HCT116 (cell line): Measurements from ENCODE around the gene SMARCD1. TPM values are rescaled to one million over a fixed set of nuclear protein-coding genes. Genes with fewer than 3 reads are reported as not detected.

ENCODE experiments used
- ATAC-seq: fragments of 200-7000 bp; cut with Tn5 transposase; 2 replicates; pipeline ENCODE4 v1.9.1; 2020; ENCODE audit warnings: mild to moderate bottlenecking, moderate library complexity
- BruUV-seq: library from RNA; stranded (reverse); fragments of 400-500 nt; replicated peaks from 2 replicates; lab custom pipeline; 2021; lab: Mats Ljungman, UMichigan
- CTCF ChIA-PET: fragments of 300-600 bp; sonication (Branson Sonifier 250); formaldehyde crosslinking; loops from one replicate; lab custom pipeline; 2021; ENCODE audit warnings: antibody characterized with exemption; lab: Charles Lee
- POLR2A ChIA-PET: fragments of 300-600, 350-600 bp; sonication (Branson Sonifier 250); formaldehyde crosslinking; loops from one replicate; lab custom pipeline; 2021; ENCODE audit warnings: antibody characterized with exemption; lab: Charles Lee
- RAD21 ChIA-PET, 2 experiments: fragments of 300-600 bp; sonication (Branson Sonifier 250); formaldehyde crosslinking; loops; one replicate each; lab custom pipeline; 2023; ENCODE audit warnings: low total read pairs in 2 of 2; ENCODE audit not compliant: uncharacterized antibody in 2 of 2, unreplicated experiment in 2 of 2, low non-redundant PET in 1 of 2; lab: Charles Lee
- DNase-seq: peaks from one replicate; pipeline ENCODE4 v3.0.0-alpha.2; 2010; ENCODE audit warnings: low read depth, low spot score
- H2AFZ ChIP-seq: fragments of 200-600 bp; shearing (Covaris generic), sonication (generic); 2 replicates; pipeline ENCODE4 v1.6.1; 2017; ENCODE audit warnings: low read depth, mixed run types, mixed read lengths, antibody characterized with exemption, low read length; ENCODE audit not compliant: poor library complexity, severe bottlenecking
- H3K27ac ChIP-seq: 2 replicates; pipeline ENCODE4 v1.5.1; 2012; ENCODE audit warnings: low read depth, low read length
- H3K27me3 ChIP-seq: fragments of 200-600 bp; sonication (generic); 2 replicates; pipeline ENCODE4 v1.6.1; 2016; ENCODE audit warnings: mixed run types, low read length, mixed read lengths; ENCODE audit not compliant: insufficient read depth
- H3K36me3 ChIP-seq, 2 experiments: fragments of 200-500 bp in 1 of 2; fragments of 200-600 bp in 1 of 2; sonication (Bioruptor generic) in 1 of 2; sonication (generic) in 1 of 2; 2 replicates each; pipeline versions ENCODE4 v1.5.1 to v1.6.1; 2014 to 2016; ENCODE audit warnings: low read length in 2 of 2, inconsistent platforms in 1 of 2, mixed read lengths in 1 of 2, mixed run types in 1 of 2; ENCODE audit not compliant: insufficient read depth in 2 of 2, control insufficient read depth in 1 of 2
- H3K4me1 ChIP-seq, 2 experiments: fragments of 200-600 bp in 1 of 2; sonication (generic) in 1 of 2; 2 replicates each; pipeline versions ENCODE4 v1.5.1 to v1.6.1; 2012 to 2017; ENCODE audit warnings: low read length in 2 of 2, inconsistent platforms in 1 of 2, mild to moderate bottlenecking in 1 of 2, mixed read lengths in 1 of 2, mixed run types in 1 of 2, moderate library complexity in 1 of 2; ENCODE audit not compliant: insufficient read depth in 2 of 2, control insufficient read depth in 1 of 2
- H3K4me2 ChIP-seq: fragments of 200-600 bp; sonication (generic); 2 replicates; pipeline ENCODE4 v1.6.1; 2017; ENCODE audit warnings: mixed run types, low read length, mixed read lengths
- H3K4me3 ChIP-seq, 2 experiments: fragments of 200-600 bp in 1 of 2; sonication (generic) in 1 of 2; replicated peaks in 1 of 2; 2 replicates each; pipeline ENCODE4 v1.5.1; 2011 to 2016; ENCODE audit warnings: low read length in 2 of 2, control low read depth in 1 of 2, low read depth in 1 of 2, mild to moderate bottlenecking in 1 of 2, mixed read lengths in 1 of 2, mixed run types in 1 of 2
- H3K79me2 ChIP-seq: fragments of 200-600 bp; sonication (generic); 2 replicates; pipeline ENCODE4 v1.6.1; 2017; ENCODE audit warnings: mild to moderate bottlenecking, mixed run types, low read length, moderate library complexity, mixed read lengths; ENCODE audit not compliant: insufficient read depth
- H3K9ac ChIP-seq: fragments of 200-600 bp; sonication (generic); 2 replicates; pipeline ENCODE4 v1.6.1; 2016; ENCODE audit warnings: low read length, mixed read lengths
- H3K9me2 ChIP-seq: fragments of 200-600 bp; sonication (generic), shearing (Covaris generic); 2 replicates; pipeline ENCODE4 v1.6.1; 2017; ENCODE audit warnings: mixed run types, mild to moderate bottlenecking, moderate library complexity; ENCODE audit not compliant: insufficient read depth
- H3K9me3 ChIP-seq, 2 experiments: fragments of 200-500 bp in 1 of 2; fragments of 200-600 bp in 1 of 2; sonication (Bioruptor generic) in 1 of 2; sonication (generic) in 1 of 2; 2 replicates each; pipeline ENCODE4 v1.6.1; 2014 to 2017; ENCODE audit warnings: low read length in 2 of 2, mixed read lengths in 2 of 2, inconsistent platforms in 1 of 2, low read depth in 1 of 2, mild to moderate bottlenecking in 1 of 2, mixed run types in 1 of 2, moderate library complexity in 1 of 2; ENCODE audit not compliant: control insufficient read depth in 1 of 2, insufficient read depth in 1 of 2
- H4K20me1 ChIP-seq: fragments of 200-600 bp; sonication (generic), shearing (Covaris generic); 2 replicates; pipeline ENCODE4 v1.6.1; 2017; ENCODE audit warnings: mixed run types, mild to moderate bottlenecking, moderate library complexity; ENCODE audit not compliant: insufficient read depth
- CEBPB ChIP-seq: IDR thresholded peaks from 2 replicates; pipeline ENCODE4 v1.6.1; 2012; ENCODE audit warnings: low read depth
- EGR1 ChIP-seq: IDR thresholded peaks from 2 replicates; pipeline ENCODE4 v1.6.1; 2012; ENCODE audit warnings: low read depth
- ELF1 ChIP-seq: IDR thresholded peaks from 2 replicates; pipeline ENCODE4 v1.6.1; 2012; ENCODE audit warnings: low read depth, borderline replicate concordance
- POLR2AphosphoS5 ChIP-seq: IDR thresholded peaks from 2 replicates; pipeline ENCODE4 v1.6.1; 2011; ENCODE audit warnings: mild to moderate bottlenecking, low read depth, low read length, moderate library complexity
- RAD21 ChIP-seq: IDR thresholded peaks from 2 replicates; pipeline ENCODE4 v1.6.1; 2012; ENCODE audit warnings: low read depth, mild to moderate bottlenecking
- SIN3A ChIP-seq: IDR thresholded peaks from 2 replicates; pipeline ENCODE4 v1.6.1; 2012; ENCODE audit warnings: low read depth
- TCF7L2 ChIP-seq: IDR thresholded peaks from 2 replicates; pipeline ENCODE4 v1.7.0; 2011; ENCODE audit warnings: borderline replicate concordance, inconsistent platforms; ENCODE audit not compliant: insufficient read depth, insufficient read length; ENCODE audit errors: extremely low read depth
- YY1 ChIP-seq: IDR thresholded peaks from 2 replicates; pipeline ENCODE4 v1.6.1; 2011; ENCODE audit warnings: low read length, low read depth, moderate library complexity, mild to moderate bottlenecking; ENCODE audit not compliant: insufficient replicate concordance; ENCODE audit errors: extremely low read depth
- intact Hi-C: fragments of 100-400 bp; cut with micrococcal nuclease; formaldehyde crosslinking; loops from 2 replicates; pipeline ENCODE4 v1.10.0; 2022
- total RNA-seq: library from RNA; stranded (reverse); gene quantifications from one replicate; pipeline ENCODE4 v1.2.1, GENCODE V29; 2021; ENCODE audit not compliant: unreplicated experiment
- TF ChIP-seq, protein P1 (sequence below), 3 experiments: fragments of 200-600 bp in 1 of 3; sonication (generic) in 1 of 3; IDR thresholded peaks in 2 of 3; conservative IDR thresholded peaks in 1 of 3; 2 replicates each; pipeline ENCODE4 v1.5.1; 2012 to 2017; ENCODE audit warnings: low read depth in 2 of 3, low read length in 2 of 3, antibody characterized with exemption in 1 of 3, borderline replicate concordance in 1 of 3, control low read depth in 1 of 3, mild to moderate bottlenecking in 1 of 3, mixed read lengths in 1 of 3, mixed run types in 1 of 3, moderate library complexity in 1 of 3; ENCODE audit not compliant: insufficient read depth in 1 of 3
- TF ChIP-seq, protein P2 (sequence below): IDR thresholded peaks from 2 replicates; pipeline ENCODE4 v1.6.1; 2012

SMARCD1 gene
- total RNA-seq, 1 experiment from 2014 or later: 64.8 TPM

DNA sequence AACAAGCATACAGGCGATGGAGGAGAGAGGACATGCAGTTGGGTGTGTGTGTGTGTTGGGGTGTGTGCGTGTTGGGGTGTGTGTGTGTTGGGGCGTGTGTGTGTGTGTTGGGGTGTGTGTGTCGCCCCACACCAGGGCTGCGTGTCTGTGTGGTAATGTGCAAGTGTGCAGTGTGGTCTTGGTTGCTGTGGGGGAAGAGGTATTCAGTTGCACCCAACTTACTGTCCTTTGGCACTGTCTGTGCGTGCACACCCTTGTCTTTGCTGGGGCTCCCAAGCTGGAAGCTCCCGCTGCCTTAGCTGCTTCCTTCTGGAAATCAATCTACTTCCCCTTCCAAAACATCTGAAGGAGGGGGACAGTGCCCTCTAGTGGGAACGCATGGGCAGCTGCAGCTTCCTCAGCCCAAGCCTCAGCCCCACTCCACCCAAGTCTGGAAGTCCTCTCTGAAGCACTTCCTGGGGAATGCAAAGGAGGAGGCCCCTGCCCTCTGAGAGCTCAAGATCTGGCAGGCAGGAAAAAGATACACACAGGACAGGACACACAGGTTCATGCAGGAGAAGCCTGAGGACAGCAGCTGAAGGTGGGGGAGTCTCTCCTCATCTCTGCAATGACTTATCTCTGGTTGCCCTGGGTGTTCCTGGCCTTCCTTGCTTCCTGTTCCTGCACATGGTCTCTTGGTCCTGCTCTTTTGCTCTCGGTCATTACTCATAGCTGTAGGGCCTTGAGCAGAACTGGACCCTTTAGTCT is 14.7 kb upstream of the SMARCD1 start:
- H3K27ac ChIP-seq: no peak overlapping the region
- no peak overlapping the region for H3K4me2 ChIP-seq

More for the DNA sequence above, 14.7 kb upstream of the SMARCD1 start:
- no TSS peak for BruUV-seq
- H3K27me3 ChIP-seq: no peaks in the 10 kb centered on the region
- peak; percentile 78 for ATAC-seq
- no peaks in the 10 kb centered on the region for H3K79me2 ChIP-seq
- no peaks in the 10 kb centered on the region; the same call in 1 of the 2 replicates for H4K20me1 ChIP-seq
- peak; percentile 64 for DNase-seq
- no peaks in the 10 kb centered on the region for H3K9me3 ChIP-seq
- no peak overlapping the region for H2AFZ ChIP-seq
- H3K36me3 ChIP-seq: 0 out of 4 replicates have a peak, but pooled peaks cover 0 to 2% of the 10 kb centered on the region in 2 experiments
- intact Hi-C loops: loop anchor here (1.0 to 2.0 kb wide), 3 partner anchors 31 to 294 kb away; no protein-coding TSS in a partner anchor
- ChIA-PET CTCF (interaction anchor here (0.5 to 3.3 kb wide), 25 partner anchors 14 to 340 kb away, joined by 3 to 65 read pairs (median 4); partner anchors contain the start of genes COX14, NCKAP5L, SMARCD1 and TMBIM6), RAD21 (interaction anchor here (0.6 to 1.9 kb wide), 7 partner anchors 32 to 203 kb away, joined by 3 to 9 read pairs (median 6); no protein-coding TSS in a partner anchor), POLR2A (interaction anchor here (0.5 to 0.6 kb wide), 2 partner anchors 153 to 693 kb away, joined by 3 to 5 read pairs; partner anchors contain the start of gene ATF1)
- peaks cover 0 to 26% of the 10 kb centered on the region in 2 experiments; a peak in 1 of 4 replicates for H3K4me1 ChIP-seq
- H3K9me2 ChIP-seq: no peaks in the 10 kb centered on the region
- TF ChIP-seq SIN3A (no peak), ELF1 (no peak), YY1 (peak; percentile 22), CEBPB (no peak), TCF7L2 (no peak), POLR2AphosphoS5 (no peak), EGR1 (no peak), RAD21 (peak; percentile 89)
- TF ChIP-seq, protein P1, sequence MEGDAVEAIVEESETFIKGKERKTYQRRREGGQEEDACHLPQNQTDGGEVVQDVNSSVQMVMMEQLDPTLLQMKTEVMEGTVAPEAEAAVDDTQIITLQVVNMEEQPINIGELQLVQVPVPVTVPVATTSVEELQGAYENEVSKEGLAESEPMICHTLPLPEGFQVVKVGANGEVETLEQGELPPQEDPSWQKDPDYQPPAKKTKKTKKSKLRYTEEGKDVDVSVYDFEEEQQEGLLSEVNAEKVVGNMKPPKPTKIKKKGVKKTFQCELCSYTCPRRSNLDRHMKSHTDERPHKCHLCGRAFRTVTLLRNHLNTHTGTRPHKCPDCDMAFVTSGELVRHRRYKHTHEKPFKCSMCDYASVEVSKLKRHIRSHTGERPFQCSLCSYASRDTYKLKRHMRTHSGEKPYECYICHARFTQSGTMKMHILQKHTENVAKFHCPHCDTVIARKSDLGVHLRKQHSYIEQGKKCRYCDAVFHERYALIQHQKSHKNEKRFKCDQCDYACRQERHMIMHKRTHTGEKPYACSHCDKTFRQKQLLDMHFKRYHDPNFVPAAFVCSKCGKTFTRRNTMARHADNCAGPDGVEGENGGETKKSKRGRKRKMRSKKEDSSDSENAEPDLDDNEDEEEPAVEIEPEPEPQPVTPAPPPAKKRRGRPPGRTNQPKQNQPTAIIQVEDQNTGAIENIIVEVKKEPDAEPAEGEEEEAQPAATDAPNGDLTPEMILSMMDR (IDR thresholded peaks at IDR 0.05 in 2 of 3, conservative IDR thresholded peaks at IDR 0.05 in 1 of 3; ENCODE audit: borderline replicate concordance in 1 of 3, insufficient read depth in 1 of 3, low read depth in 2 of 3, low read length in 2 of 3): peak; percentile 88 to 98 (median 97)
- TF ChIP-seq, protein P2, sequence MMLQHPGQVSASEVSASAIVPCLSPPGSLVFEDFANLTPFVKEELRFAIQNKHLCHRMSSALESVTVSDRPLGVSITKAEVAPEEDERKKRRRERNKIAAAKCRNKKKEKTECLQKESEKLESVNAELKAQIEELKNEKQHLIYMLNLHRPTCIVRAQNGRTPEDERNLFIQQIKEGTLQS: no peak
- H3K4me3 ChIP-seq: no peak overlapping the region
- H3K9ac ChIP-seq: no peak overlapping the region
